K562 treated with DMSO at 1 percent for 48 hours (cell line): ENCODE results near the gene LAMP5. TPM values are rescaled to one million over a fixed set of nuclear protein-coding genes. Genes with fewer than 3 reads are reported as not detected.

Experiments
- total RNA-seq: library from RNA; unstranded; fragments of 300-600 nt; gene quantifications from 2 replicates; pipeline ENCODE4 v1.2.3, GENCODE V29; 2022; ENCODE audit warnings: low replicate concordance; ENCODE audit errors: extremely low read depth

Gene LAMP5
- not detected in 2 replicates for total RNA-seq

GRCh38 chr20:9514461-9515213 lies at the start of gene LAMP5:
LAMP5 (plus strand) TSS chr20:9514590; CDS start chr20:9514853, 263 bp downstream.

